ENCODE data around the gene SNAPC1.
A peak's percentile ranks its signal among the peaks of the same experiment; 100 is the strongest.

Gene SNAPC1

GRCh38 chr14:61761959-61762786 is at the start of gene SNAPC1:
TSS of gene SNAPC1 (plus strand) at chr14:61762420. CDS start at chr14:61762461, 41 bp downstream.
- peak within 1 kb of the TSS; percentile 96 for H3K27ac Mint-ChIP-seq
- H3K27me3 Mint-ChIP-seq, result no peaks in the 10 kb centered on the region
- peak within 1 kb of the TSS; percentile 99 for H3K4me3 Mint-ChIP-seq
- peaks cover 51% of the 10 kb centered on the region for H3K4me1 Mint-ChIP-seq (ENCODE audit: low read depth)
- H3K36me3 Mint-ChIP-seq, result no peaks in the 10 kb centered on the region
- H3K9me3 Mint-ChIP-seq (ENCODE audit: low read depth), result no peaks in the 10 kb centered on the region

GRCh38 chr14:61713724-61714437 is 48.3 kb upstream of the SNAPC1 start:
- Mint-ChIP-seq H3K27me3 (no peaks in the 10 kb centered on the region), H3K9me3 (ENCODE audit: low read depth) (no peaks in the 10 kb centered on the region), H3K36me3 (no peaks in the 10 kb centered on the region), H3K4me1 (ENCODE audit: low read depth) (peaks cover 93% of the 10 kb centered on the region), H3K4me3 (peak overlapping the region; percentile 13), H3K27ac (peak overlapping the region; percentile 54)

GRCh38 chr14:61716956-61717355 is 45.3 kb upstream of the SNAPC1 start:
- Mint-ChIP-seq H3K4me1 (ENCODE audit: low read depth) (peaks cover 88% of the 10 kb centered on the region), H3K36me3 (no peaks in the 10 kb centered on the region), H3K4me3 (peak overlapping the region; percentile 30), H3K27ac (peak overlapping the region; percentile 41), H3K27me3 (no peaks in the 10 kb centered on the region), H3K9me3 (ENCODE audit: low read depth) (no peaks in the 10 kb centered on the region)

- H3K9me3 Mint-ChIP-seq (ENCODE audit: low read depth), result no peaks in the 10 kb centered on the region
- H3K4me1 Mint-ChIP-seq (ENCODE audit: low read depth), result peaks cover 82% of the 10 kb centered on the region
- peaks cover 3% of the 10 kb centered on the region for H3K36me3 Mint-ChIP-seq
- peak overlapping the region; percentile 20 for H3K4me3 Mint-ChIP-seq
- H3K27me3 Mint-ChIP-seq, result no peaks in the 10 kb centered on the region
- peak overlapping the region; percentile 34 for H3K27ac Mint-ChIP-seq
These were observed 44.2 kb upstream of the SNAPC1 start for GRCh38 chr14:61718039-61718438.

- Mint-ChIP-seq H3K36me3 (peaks cover 12% of the 10 kb centered on the region), H3K4me3 (peak overlapping the region; percentile 71), H3K4me1 (ENCODE audit: low read depth) (peaks cover 78% of the 10 kb centered on the region), H3K9me3 (ENCODE audit: low read depth) (no peaks in the 10 kb centered on the region), H3K27ac (peak overlapping the region; percentile 72), H3K27me3 (no peaks in the 10 kb centered on the region)
These were observed 42.6 kb upstream of the SNAPC1 start for GRCh38 chr14:61719344-61720293.

GRCh38 chr14:61720294-61720661 is 41.9 kb upstream of the SNAPC1 start:
- Mint-ChIP-seq H3K27ac (peak overlapping the region; percentile 72), H3K27me3 (no peaks in the 10 kb centered on the region), H3K9me3 (ENCODE audit: low read depth) (no peaks in the 10 kb centered on the region), H3K4me3 (peak overlapping the region; percentile 71), H3K4me1 (ENCODE audit: low read depth) (peaks cover 76% of the 10 kb centered on the region), H3K36me3 (peaks cover 16% of the 10 kb centered on the region)

- peaks cover 16% of the 10 kb centered on the region for H3K36me3 Mint-ChIP-seq
- peak overlapping the region; percentile 72 for H3K27ac Mint-ChIP-seq
- no peaks in the 10 kb centered on the region for H3K9me3 Mint-ChIP-seq (ENCODE audit: low read depth)
- H3K4me1 Mint-ChIP-seq (ENCODE audit: low read depth), result peaks cover 72% of the 10 kb centered on the region
- no peaks in the 10 kb centered on the region for H3K27me3 Mint-ChIP-seq
- peak overlapping the region; percentile 13 for H3K4me3 Mint-ChIP-seq
These were observed 41.5 kb upstream of the SNAPC1 start for GRCh38 chr14:61720741-61721140.

- Mint-ChIP-seq H3K4me3 (no peak overlapping the region), H3K9me3 (ENCODE audit: low read depth) (no peaks in the 10 kb centered on the region), H3K27me3 (no peaks in the 10 kb centered on the region), H3K36me3 (peaks cover 21% of the 10 kb centered on the region), H3K27ac (peak overlapping the region; percentile 67), H3K4me1 (ENCODE audit: low read depth) (peaks cover 65% of the 10 kb centered on the region)
These were observed 38.1 kb upstream of the SNAPC1 start for GRCh38 chr14:61724133-61724532.

GRCh38 chr14:61726778-61727658 is 35.2 kb upstream of the SNAPC1 start:
- Mint-ChIP-seq H3K27ac (peak overlapping the region; percentile 67), H3K27me3 (no peaks in the 10 kb centered on the region), H3K4me1 (ENCODE audit: low read depth) (peaks cover 61% of the 10 kb centered on the region), H3K4me3 (no peak overlapping the region), H3K36me3 (peaks cover 24% of the 10 kb centered on the region), H3K9me3 (ENCODE audit: low read depth) (no peaks in the 10 kb centered on the region)

GRCh38 chr14:61730756-61731373 is 31.4 kb upstream of the SNAPC1 start:
- Mint-ChIP-seq H3K27me3 (no peaks in the 10 kb centered on the region), H3K27ac (peak overlapping the region; percentile 68), H3K36me3 (peaks cover 23% of the 10 kb centered on the region), H3K4me1 (ENCODE audit: low read depth) (peaks cover 44% of the 10 kb centered on the region), H3K9me3 (ENCODE audit: low read depth) (no peaks in the 10 kb centered on the region), H3K4me3 (no peak overlapping the region)

GRCh38 chr14:61733972-61734371 is 28.2 kb upstream of the SNAPC1 start:
- Mint-ChIP-seq H3K27me3 (no peaks in the 10 kb centered on the region), H3K4me3 (no peak overlapping the region), H3K36me3 (peaks cover 24% of the 10 kb centered on the region), H3K4me1 (ENCODE audit: low read depth) (peaks cover 19% of the 10 kb centered on the region), H3K27ac (no peak overlapping the region), H3K9me3 (ENCODE audit: low read depth) (no peaks in the 10 kb centered on the region)

GRCh38 chr14:61736751-61737150 is 25.5 kb upstream of the SNAPC1 start:
- Mint-ChIP-seq H3K27ac (no peak overlapping the region), H3K9me3 (ENCODE audit: low read depth) (no peaks in the 10 kb centered on the region), H3K4me1 (ENCODE audit: low read depth) (peaks cover 3% of the 10 kb centered on the region), H3K36me3 (peaks cover 29% of the 10 kb centered on the region), H3K27me3 (no peaks in the 10 kb centered on the region), H3K4me3 (no peak overlapping the region)

GRCh38 chr14:61737915-61738314 is 24.3 kb upstream of the SNAPC1 start:
- H3K9me3 Mint-ChIP-seq (ENCODE audit: low read depth), result no peaks in the 10 kb centered on the region
- H3K4me1 Mint-ChIP-seq (ENCODE audit: low read depth), result peaks cover 3% of the 10 kb centered on the region
- H3K27me3 Mint-ChIP-seq, result no peaks in the 10 kb centered on the region
- no peak overlapping the region for H3K4me3 Mint-ChIP-seq
- H3K36me3 Mint-ChIP-seq, result peaks cover 24% of the 10 kb centered on the region
- no peak overlapping the region for H3K27ac Mint-ChIP-seq
